HS-5 (cell line): ENCODE results near the gene ZNF121.
"Not testable (repeated sequence)": the region's sequence is repeated elsewhere in the genome, so short reads cannot be mapped to it uniquely, and the experiment has no call there.

ENCODE experiments used
- DNase-seq: peaks from one replicate; pipeline ENCODE4 v3.0.0-alpha.2; 2012; ENCODE audit warnings: low read depth

The ZNF121 gene

DNA sequence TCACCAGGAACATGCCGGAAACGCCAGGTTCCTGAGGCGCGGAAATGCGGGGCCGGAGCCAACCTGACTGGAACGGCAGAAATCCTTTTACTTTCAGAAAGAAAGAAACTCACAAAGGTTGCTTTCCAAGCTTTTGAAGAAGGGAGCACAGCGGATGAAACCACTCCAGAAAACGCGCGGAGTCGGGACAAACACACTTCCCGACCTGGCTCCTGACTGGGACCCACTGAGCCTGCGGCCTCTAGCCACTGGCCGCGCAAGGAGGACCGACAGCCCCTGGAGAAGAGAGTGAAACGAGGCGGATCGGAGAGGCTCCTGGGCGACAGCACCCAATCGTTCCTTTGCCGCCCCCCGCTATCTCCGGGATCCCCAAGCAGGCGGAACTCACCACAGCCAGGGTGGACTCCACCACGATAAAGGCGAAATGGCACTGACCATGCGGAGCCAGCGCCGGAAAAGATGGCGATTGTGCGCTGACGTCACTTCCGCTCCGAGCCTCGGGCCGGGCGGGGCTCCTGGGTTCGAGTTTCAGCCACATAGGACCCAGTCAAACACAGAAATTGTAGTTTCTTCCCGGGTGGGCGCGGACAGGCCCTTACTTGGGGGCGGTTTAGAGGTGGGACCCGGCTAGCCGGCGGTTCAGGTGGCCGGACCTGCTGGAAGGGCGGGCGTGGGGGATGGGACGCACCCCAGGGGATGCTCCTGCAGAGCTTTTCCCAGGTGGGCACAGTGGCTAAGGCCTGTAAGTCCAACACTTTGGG is at the start of gene ZNF121:
Gene ZNF121 (minus strand): TSS at position 432 of the 761 bp plus-strand sequence. CDS start 16,407 bp downstream, outside the sequence.
- peak; percentile 60 for DNase-seq

DNA sequence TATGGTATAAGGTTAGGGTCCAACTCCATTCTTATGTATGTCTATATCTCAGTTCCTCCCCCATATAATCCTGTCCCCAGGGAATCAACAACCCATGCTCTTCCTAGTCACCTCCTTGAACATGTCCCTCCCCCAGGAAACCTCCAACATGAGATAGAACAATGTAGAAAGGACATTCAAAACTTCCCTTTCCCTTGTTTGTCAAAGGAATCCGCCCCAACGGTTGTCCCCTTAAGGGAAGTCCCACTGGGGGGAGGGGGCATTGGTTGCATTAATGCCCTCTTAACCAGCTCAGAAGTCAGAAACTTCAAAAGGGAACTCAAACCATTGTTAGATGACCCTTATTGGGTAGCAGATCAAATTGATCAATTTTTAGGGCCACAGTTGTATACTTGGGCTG is 43.6 kb upstream of the ZNF121 start:
- DNase-seq = no peak

- no peak for DNase-seq
Measured at GRCh38 chr19:9622531-9622930, 38.2 kb upstream of the ZNF121 start.

- peak; percentile 52 for DNase-seq
Measured at GRCh38 chr19:9621156-9622037, 37.1 kb upstream of the ZNF121 start, which contains the start of gene ZNF561. Gene ZNF561, minus strand, starts transcription at chr19:9621232. Its CDS starts 1,776 bp downstream, at chr19:9619456.

DNA sequence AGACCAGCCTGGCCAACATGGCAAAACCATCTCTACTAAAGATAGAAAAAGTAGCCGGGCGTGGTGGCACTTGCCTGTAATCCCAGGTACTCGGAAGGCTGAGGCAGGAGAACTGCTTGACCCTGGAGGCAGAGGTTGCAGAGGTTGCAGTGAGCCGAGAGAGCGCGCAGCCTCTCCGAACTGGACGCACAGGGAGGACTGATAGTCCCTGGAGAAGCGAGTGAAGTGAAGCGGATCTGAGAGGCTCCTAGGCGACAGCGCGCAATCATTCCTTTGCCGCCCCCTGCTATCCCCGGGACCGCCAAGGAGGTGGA is 36.5 kb upstream of the ZNF121 start:
- DNase-seq = no peak

- no peak for DNase-seq
Measured at GRCh38 chr19:9615844-9616243, 31.5 kb upstream of the ZNF121 start.

DNA sequence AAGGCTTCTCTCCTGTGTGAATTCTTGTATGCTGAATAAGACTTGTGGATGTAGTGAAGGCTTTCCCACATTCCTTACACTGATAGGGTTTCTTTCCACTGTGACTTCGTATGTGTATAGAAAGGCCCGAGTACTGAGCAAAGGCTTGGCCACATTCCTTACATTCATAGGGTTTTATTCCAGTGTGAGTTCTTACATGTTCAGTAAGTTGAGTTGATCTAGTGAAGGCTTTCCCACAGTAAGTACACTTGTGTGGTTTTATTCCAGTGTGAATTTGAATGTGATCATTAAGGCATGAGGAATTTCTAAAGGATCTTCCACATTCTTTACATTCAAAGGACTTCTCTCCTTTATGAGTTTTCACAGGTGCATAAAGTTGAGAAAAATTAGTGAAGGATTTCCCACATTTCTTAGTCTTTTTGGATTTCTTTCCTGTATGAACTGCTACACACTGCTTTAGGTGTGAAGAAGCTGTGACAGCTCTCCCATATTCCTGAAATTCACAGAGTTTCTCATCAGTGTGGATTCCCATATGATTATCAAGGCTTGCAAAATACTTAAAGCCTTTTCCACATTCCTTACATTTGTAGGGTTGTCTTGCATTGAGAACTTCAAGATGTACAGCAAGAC is 26.3 kb upstream of the ZNF121 start:
- DNase-seq = no peak

GRCh38 chr19:9608912-9609311 is 24.6 kb upstream of the ZNF121 start:
- DNase-seq = no peak

GRCh38 chr19:9597027-9597426 is 12.7 kb upstream of the ZNF121 start:
- peak; percentile 93 for DNase-seq

DNA sequence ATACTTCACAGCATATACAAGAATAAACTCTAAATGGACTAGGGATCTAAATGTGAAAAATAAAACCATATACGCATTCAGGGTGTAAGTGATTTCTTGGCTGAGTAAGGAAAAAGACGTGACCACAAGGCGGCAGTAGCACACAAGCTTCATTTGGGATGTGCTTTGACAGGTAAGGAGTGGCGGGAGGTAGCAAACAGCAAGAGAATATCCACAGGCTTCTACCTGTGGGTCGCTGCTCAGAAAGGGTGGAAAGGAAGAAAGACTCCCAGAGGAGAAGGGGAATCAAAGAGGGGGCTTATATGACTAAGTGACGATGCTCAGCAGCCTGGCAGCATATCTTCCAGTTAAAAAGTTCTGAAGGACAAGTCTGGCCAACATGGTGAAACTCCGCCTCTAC is 2.5 kb upstream of the ZNF121 start:
- peak; percentile 36 for DNase-seq

DNA sequence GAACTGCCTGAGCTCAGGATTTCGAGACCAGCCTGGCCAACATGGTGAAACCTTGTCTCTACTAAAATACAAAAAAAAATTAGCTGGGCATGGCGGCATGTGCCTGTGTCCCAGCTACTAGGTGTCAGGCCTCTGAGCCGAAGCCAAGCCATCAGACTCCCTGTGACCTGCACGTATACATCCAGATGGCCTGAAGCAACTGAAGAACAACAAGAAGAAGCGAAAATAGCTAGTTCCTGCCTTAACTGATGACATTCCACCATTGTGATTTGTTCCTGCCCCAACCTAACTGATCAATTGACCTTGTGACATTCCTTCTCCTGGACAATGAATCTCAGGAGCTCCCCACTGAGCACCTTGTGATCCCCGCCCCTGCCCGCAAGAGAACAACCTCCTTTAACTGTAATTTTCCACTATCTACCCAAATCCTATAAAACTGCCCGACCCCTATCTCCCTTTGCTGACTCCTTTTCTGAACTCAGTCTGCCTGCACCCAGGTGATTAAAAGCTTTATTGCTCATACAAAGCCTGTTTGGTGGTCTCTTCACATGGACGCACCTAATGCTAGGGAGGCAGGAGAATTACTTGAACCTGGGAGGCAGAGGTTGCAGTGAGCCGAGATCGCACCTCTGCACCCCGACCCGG is 2.1 kb downstream of the ZNF121 start:
- not testable (repeated sequence) for DNase-seq

- DNase-seq = no peak
Measured at GRCh38 chr19:9580728-9581127, 3.6 kb downstream of the ZNF121 start.

- DNase-seq = no peak
Measured at GRCh38 chr19:9570255-9570654, 14.0 kb downstream of the ZNF121 start.

- no peak for DNase-seq
Measured at GRCh38 chr19:9566729-9567128, 17.6 kb downstream of the ZNF121 start.

GRCh38 chr19:9565900-9566705 is 18.2 kb downstream of the ZNF121 start:
- DNase-seq = no peak

- no peak for DNase-seq
Measured at GRCh38 chr19:9552536-9553274, 31.6 kb downstream of the ZNF121 start.

DNA sequence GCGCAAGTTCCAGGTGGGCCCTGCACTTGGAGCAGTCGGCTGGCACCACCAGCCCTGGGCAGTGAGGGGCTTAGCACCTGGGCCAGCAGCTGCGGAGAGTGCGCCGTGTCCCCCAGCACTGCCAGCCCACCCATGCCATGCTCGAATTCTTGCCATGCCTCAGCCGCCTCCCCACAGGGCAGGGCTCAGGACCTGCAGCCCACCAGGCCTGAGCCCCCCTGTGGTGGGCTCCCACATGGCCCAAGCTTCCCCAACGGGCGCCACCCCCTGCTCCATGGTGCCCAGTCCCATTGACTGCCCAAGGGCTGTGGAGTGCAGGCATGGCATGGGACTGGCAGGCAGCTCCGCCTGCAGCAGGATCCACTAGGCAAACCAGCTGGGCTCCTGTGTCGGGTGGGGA is 36.4 kb downstream of the ZNF121 start:
- DNase-seq = no peak

DNA sequence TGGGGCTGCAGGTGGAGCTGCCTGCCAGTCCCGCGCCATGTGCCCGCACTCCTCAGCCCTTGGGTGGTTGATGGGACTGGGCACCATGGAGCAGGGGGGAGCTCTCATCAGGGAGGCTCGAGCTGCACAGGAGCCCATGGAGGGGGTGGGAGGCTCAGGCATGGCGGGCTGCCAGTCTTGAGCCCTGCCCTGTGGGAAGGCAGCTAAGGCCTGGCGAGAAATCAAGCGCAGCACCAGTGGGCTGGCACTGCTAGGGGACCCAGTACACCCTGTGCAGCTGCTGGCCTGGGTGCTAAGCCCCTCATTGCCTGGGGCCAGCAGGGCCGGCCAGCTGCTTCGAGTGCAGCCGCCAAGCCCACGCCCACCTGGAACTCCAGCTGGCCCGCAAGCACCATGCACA is 43.0 kb downstream of the ZNF121 start:
- not testable (repeated sequence) for DNase-seq

- DNase-seq = not testable (repeated sequence)
Measured at GRCh38 chr19:9539921-9540320, 44.4 kb downstream of the ZNF121 start.

DNA sequence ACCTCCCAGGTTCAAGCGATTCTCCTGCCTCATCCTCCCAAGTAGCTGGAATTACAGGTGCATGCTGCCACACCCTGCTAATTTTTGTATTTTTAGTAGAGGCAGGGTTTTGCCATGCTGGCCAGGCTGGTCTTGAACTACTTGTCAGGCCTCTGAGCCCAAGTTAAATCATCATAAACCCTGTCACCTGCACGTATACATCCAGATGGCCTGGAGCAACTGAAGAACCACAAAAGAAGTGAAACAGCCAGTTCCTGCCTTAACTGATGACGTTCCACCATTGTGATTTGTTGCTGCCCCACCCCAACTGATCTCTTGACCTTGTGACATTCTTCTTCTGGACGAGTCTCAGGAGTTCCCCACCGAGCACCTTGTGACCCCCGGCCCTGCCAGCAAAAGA is 45.1 kb downstream of the ZNF121 start:
- not testable (repeated sequence) for DNase-seq
